ENCODE measurements around the gene ASB6.
A peak's percentile ranks its signal among the peaks of the same experiment; 100 is the strongest.

Gene ASB6

GRCh38 chr9:129641750-129642585, at the start of gene ASB6:
ASB6 (minus strand) TSS chr9:129642151; CDS start chr9:129641999, 152 bp downstream.
- intact Hi-C loops (cut with DNase I), result loop anchor here (5.0 kb wide), 1 partner anchor 140 kb away; no protein-coding TSS in a partner anchor

DNA sequence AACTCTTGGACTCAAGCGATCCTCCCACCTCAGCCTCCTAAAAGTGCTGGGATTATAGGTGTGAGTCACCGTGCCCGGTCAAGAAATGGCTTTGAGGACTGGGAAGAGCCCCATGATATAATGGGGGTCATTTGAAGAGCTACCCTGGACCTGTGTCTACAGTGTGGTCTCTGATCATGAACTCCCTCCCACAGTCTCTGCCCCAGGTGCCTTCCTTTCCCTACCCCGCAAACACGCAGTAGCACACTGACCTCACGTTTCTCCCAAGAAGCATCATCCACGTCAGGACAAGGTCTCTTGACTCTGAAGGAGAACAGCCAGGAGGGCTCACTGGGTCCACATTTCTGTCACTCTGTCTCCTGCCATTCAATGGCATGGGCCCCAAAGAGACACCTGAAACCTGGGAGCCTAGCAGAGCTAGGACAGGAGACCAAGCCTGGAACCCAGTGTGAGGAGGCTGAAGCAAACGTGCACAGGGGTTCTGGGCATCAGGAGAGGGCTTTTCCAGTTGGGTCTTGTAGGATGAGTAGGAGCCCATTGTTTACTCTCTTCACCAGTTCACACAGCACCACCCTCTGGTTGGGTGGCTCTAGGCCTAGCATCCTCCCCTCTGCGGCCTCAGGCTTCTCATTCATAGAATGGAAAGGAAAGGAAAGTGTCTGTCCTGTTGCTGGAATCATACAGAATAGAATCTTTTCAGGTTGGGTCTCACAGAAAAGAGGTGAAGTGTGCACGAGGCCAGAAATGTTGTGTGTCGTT, 46.5 kb upstream of the ASB6 start:
- intact Hi-C loops (cut with DNase I), result no loop called here
- DNase-seq, result no peak

More at GRCh38 chr9:129641750-129642585, at the start of gene ASB6:
- DNase-seq, result peak; percentile 90 to 99 (median 95)

DNA sequence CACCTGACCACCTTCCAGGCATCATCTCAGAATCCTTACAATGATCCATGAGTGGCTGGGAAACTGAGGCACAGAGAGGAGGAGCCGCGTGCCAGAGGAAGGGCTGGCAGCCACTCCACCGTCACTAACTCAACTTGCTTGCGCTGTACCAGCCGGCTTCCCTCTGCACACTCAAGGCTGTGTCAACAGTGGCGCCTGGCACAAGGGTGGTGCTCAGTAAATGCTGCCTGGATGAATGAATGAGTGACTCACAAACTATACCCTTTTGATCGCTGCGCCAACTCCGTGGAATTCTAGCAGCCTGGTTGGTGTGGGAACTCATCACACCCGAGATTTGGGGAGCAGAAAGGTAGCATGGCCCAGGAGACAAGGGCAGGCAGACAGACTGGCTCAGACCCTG, 45.4 kb upstream of the ASB6 start:
- intact Hi-C loops (cut with DNase I), result no loop called here
- DNase-seq, result no peak

GRCh38 chr9:129686736-129687135, 44.8 kb upstream of the ASB6 start:
- intact Hi-C loops (cut with DNase I), result no loop called here

GRCh38 chr9:129685933-129686259, 43.9 kb upstream of the ASB6 start:
- intact Hi-C loops (cut with DNase I), result no loop called here
- DNase-seq, result no peak

More at GRCh38 chr9:129686736-129687135, 44.8 kb upstream of the ASB6 start:
- no peak for DNase-seq

DNA sequence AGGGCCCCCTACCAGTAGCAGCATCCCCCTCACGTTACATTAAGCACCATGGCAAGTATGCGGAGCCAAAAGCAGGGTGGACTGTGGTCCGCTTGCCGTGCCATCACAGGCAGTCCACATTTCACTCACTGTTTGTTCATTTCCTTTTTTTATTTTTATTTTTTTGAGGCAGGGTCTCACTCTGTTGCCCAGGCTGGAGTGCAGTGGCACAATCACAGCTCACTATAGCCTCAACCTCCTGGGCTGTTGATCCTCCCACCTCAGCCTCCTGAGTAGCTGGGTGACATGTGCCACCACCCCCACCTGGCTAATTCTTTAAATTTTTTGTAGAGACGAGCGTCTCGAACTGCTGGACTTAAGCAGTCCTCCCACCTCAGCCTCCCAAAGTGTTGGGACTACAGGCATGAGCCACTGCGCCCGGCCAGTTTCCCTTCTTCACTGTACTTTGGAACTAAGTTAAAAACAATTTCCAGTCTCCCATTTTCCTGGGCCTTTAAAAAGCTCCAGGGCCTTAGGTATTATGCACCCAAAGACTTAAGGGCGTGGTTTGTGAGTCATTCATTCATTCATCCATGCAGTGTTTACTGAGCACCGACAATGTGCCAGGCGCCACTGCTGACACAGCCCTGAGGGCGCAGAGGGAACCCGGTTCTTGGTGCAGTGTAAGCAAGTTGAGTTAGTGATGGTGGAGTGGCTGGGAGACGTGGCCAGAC, 43.4 kb upstream of the ASB6 start:
- intact Hi-C loops (cut with DNase I), result no loop called here
- DNase-seq, result no peak

DNA sequence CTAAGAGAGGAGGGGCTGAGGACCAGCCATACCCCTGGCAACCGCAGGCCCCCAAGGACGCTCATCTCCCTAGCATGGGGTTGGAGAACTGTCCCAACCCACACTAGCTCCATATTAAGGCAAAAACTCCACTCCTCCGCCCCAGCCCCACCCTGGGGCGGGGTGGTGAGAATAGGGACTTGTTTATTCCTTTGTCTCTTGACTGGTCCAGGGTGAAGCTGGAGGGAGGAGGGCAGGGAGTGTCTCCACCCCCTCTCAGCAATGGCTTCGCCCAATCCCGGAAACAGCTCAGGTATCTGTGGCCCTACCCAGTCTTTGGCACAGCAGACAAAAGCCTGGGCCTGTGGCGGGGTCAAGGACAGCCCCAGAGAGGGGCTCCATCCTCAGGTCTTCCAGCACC, 40.4 kb upstream of the ASB6 start:
- no peak for DNase-seq
- intact Hi-C loops (cut with DNase I), result no loop called here

- DNase-seq, result no peak
- intact Hi-C loops (cut with DNase I), result no loop called here
Measured at GRCh38 chr9:129681924-129682323, 40.0 kb upstream of the ASB6 start.

DNA sequence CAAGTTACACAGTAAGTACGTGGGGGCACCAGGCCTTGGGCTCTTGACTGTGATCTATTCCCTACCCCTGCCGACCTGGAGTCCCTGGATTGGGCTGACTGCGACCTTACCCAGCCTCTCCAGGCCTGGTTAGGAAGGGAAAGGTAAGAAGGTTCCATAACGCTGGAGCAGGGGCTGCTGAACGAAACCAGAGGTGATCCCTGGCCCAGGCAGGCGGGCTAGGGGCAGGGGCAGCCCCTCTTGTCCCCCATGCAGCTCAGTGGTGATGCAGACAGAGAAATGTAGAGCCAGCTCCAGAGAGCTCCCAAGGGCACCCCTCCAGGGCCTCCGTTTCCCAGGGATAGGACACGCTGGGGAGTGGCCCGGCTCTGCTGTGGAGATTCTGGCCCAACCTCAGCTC, 37.6 kb upstream of the ASB6 start:
- DNase-seq, result no peak
- intact Hi-C loops (cut with DNase I), result no loop called here

- intact Hi-C loops (cut with DNase I), result no loop called here
- no peak for DNase-seq
Measured at GRCh38 chr9:129678844-129679243, 36.9 kb upstream of the ASB6 start.

GRCh38 chr9:129677456-129677855, 35.5 kb upstream of the ASB6 start:
- DNase-seq, result no peak
- intact Hi-C loops (cut with DNase I), result no loop called here

DNA sequence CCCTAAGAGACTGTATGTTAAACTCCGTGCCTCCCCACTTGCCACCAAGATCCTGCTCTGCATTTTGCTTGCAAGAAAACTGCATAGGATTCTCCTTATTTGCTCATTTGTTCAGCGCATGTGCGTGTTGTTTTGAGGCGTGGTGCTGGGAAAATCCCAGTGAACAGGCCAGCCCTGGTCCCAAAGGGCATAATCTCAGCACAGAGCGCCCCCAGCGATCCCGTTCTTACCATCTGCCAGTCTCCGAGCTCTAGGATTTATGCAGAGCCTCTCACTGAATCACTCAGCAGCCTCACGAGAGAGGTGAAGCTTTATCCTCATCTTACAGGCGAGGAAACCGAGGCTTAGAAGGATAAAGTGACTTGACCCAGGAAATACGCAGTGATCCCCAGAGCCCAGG, 35.0 kb upstream of the ASB6 start:
- no peak for DNase-seq
- intact Hi-C loops (cut with DNase I), result no loop called here

DNA sequence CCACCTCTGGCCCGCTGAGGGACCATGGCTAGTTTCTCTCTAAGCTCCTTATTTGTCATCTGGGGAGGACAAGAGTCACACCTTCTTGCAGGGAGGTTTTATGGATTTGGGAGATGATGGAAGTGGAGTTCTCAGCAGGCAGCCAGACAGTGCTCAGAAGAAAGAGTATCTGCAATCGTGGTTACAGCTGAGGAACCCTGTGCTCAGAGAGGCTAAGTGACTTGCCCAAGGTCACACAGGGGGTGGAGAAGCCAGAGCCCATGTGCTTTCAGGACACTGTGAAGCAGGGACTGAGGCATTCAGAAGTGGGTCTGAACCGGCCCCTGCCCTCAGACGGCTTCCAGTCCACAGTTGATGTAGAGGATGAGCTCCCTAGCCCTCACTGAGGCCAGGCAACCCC, 34.3 kb upstream of the ASB6 start:
- intact Hi-C loops (cut with DNase I), result no loop called here
- no peak for DNase-seq

- intact Hi-C loops (cut with DNase I), result no loop called here
- no peak for DNase-seq
Measured at GRCh38 chr9:129675620-129676019, 33.7 kb upstream of the ASB6 start.

GRCh38 chr9:129674229-129674628, 32.3 kb upstream of the ASB6 start:
- intact Hi-C loops (cut with DNase I), result no loop called here
- no peak for DNase-seq

DNA sequence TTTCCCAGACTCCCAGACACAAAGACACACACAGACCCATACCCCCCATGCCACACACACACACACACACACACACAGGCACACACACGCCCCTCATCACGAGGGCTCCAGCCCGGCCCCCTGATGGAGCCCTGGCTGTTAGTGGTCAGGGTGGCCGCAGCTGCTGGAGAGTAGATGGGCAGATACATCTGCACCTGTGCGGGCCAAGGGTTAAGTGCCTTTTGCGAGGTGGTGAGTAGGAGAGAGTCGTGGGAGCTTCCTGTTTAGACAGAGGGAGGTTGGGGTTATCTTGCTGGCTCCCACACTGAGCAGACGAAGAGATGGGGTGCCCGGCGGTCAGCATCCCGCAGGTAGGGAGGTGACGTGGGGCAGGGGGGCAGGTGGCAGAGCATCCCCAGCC, 31.7 kb upstream of the ASB6 start:
- intact Hi-C loops (cut with DNase I), result no loop called here
- peak in 1 of 10 donors; percentile 60 for DNase-seq

DNA sequence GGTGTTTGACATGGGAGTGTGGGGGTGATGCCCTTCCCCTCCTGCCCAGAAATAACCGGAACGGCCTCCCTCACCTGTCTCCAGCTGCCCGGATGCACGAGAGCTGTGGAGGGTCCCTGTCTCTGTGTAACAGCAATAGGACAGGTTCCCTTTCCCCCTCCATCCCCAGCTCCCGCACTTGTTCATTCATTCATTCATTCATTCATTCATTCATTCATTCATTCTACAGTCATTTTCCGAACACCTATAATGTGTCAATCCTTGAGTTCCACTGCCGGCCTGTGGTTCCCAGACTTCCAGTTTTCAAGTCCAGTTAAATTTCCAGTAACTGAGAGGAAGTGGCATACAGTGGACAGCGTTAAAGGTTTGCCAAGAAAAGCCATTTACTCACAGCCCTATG, 30.8 kb upstream of the ASB6 start:
- intact Hi-C loops (cut with DNase I), result no loop called here
- no peak for DNase-seq

GRCh38 chr9:129671519-129671918, 29.6 kb upstream of the ASB6 start:
- intact Hi-C loops (cut with DNase I), result no loop called here
- DNase-seq, result no peak

GRCh38 chr9:129671065-129671464, 29.1 kb upstream of the ASB6 start:
- DNase-seq, result no peak
- intact Hi-C loops (cut with DNase I), result no loop called here

DNA sequence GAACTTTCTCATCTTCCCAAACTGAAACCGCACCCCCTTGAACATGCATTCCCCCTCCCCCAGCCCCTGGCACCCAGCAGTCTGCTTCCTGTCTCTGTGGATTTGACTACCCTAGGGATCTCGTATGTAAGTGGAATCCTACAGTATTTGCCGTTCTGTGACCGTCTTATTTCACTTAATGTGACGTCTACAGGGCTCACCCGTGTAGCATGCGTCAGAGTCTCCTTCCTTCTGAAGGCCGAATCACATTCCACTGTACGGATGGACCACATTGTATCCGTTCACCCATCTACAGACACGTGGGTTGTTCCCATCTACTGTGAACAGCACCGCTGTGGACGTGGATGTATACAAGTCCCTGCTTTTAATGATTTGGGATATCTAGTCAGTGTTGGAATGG, 28.0 kb upstream of the ASB6 start:
- intact Hi-C loops (cut with DNase I), result no loop called here
- DNase-seq, result no peak

GRCh38 chr9:129669141-129669718, 27.3 kb upstream of the ASB6 start:
- no peak for DNase-seq
- intact Hi-C loops (cut with DNase I), result no loop called here
